Measurements from ENCODE around the gene TBCE. TPM values are rescaled to one million over a fixed set of nuclear protein-coding genes. Genes with fewer than 3 reads are reported as not detected.

TBCE gene
- polyA plus RNA-seq, 3 donors: 15.4 to 19.4 (median 17.6) TPM

- Mint-ChIP-seq H3K27me3 (ENCODE audit: low read depth in 3 of 3) (no peaks in the 10 kb centered on the region), H3K9me3 (no peaks in the 10 kb centered on the region), H3K4me3 (no peak overlapping the region), H3K4me1 (peaks cover 30% of the 10 kb centered on the region), H3K27ac (peak overlapping the region in 6 of 7 donors; percentile 17 to 63 (median 42)), H3K36me3 (peaks cover 34 to 44% of the 10 kb centered on the region in 2 donors)
- no peaks in the 10 kb centered on the region for H3K9me3 ChIP-seq (replicated peaks in 1 of 2; ENCODE audit: control insufficient read depth in 1 of 2, insufficient read depth in 1 of 2, low read length in 2 of 2)
- H3K36me3 ChIP-seq (replicated peaks in 1 of 2; ENCODE audit: control insufficient read depth in 1 of 2, insufficient read depth in 2 of 2, low read length in 2 of 2): peaks cover 16 to 48% of the 10 kb centered on the region in 2 donors
- TF ChIP-seq, protein P1, sequence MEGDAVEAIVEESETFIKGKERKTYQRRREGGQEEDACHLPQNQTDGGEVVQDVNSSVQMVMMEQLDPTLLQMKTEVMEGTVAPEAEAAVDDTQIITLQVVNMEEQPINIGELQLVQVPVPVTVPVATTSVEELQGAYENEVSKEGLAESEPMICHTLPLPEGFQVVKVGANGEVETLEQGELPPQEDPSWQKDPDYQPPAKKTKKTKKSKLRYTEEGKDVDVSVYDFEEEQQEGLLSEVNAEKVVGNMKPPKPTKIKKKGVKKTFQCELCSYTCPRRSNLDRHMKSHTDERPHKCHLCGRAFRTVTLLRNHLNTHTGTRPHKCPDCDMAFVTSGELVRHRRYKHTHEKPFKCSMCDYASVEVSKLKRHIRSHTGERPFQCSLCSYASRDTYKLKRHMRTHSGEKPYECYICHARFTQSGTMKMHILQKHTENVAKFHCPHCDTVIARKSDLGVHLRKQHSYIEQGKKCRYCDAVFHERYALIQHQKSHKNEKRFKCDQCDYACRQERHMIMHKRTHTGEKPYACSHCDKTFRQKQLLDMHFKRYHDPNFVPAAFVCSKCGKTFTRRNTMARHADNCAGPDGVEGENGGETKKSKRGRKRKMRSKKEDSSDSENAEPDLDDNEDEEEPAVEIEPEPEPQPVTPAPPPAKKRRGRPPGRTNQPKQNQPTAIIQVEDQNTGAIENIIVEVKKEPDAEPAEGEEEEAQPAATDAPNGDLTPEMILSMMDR (IDR thresholded peaks at IDR 0.05): no peak
- no peak for DNase-seq
- peak overlapping the region in 1 of 2 donors; percentile 53 for H3K27ac ChIP-seq (ENCODE audit: low read depth in 1 of 2, low read length in 2 of 2)
- 92% methylated on average over 5 of the region's 6 CpGs for WGBS (ENCODE audit: insufficient coverage)
- intact Hi-C loops (cut with micrococcal nuclease): loop anchor here (10.0 kb wide), 2 partner anchors 184 to 196 kb away; partner anchors contain the start of genes B3GALNT2 (in 1 of the 2) and TOMM20 (in 1 of the 2)
- H3K4me2 ChIP-seq (replicated peaks; ENCODE audit: extremely low read depth, low read length, poor library complexity, severe bottlenecking): no peak overlapping the region
- no peak overlapping the region for H2AFZ ChIP-seq (ENCODE audit: insufficient read depth, low read depth, low read length, poor library complexity, severe bottlenecking)
- no peak overlapping the region for H3K4me3 ChIP-seq (replicated peaks in 1 of 3; ENCODE audit: low read depth in 2 of 3, low read length in 3 of 3)
- H3K79me2 ChIP-seq (ENCODE audit: insufficient read depth, low read length): peaks cover 100% of the 10 kb centered on the region
- H3K27me3 ChIP-seq (ENCODE audit: control insufficient read depth in 2 of 2, insufficient read depth in 2 of 2, low read length in 2 of 2): no peaks in the 10 kb centered on the region
- peaks cover 4 to 14% of the 10 kb centered on the region in 2 donors for H3K4me1 ChIP-seq (ENCODE audit: control insufficient read depth in 1 of 2, insufficient read depth in 2 of 2, low read length in 2 of 2)
- peaks cover 100% of the 10 kb centered on the region for H4K20me1 ChIP-seq (ENCODE audit: insufficient read depth, low read length)
- H3K9ac ChIP-seq (ENCODE audit: insufficient read depth, low read length, poor library complexity, severe bottlenecking): no peak overlapping the region
Measured at GRCh38 chr1:235320521-235321179, 46.6 kb upstream of the TBCE start.

DNA sequence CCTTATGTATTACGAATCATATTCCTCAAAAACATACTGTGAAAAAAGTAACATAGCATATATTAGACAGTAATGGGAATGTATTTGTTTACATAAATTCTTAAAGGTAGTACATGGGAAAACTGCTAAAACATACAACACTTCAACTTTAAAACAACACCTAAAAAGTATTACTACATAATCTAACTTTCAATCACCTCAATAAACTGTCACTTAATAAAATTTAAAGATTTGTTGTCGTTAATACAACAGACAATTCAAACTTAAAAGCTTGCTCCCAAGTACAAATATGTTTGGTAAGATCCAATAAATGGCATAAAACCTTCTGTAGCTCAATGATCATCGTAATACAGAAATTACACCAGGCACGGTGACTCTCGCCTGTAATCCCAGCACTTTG lies 42.9 kb upstream of the TBCE start:
- WGBS (ENCODE audit: insufficient coverage): 100% methylated on average over 3 of the region's 5 CpGs
- H3K27me3 Mint-ChIP-seq (ENCODE audit: low read depth in 3 of 3): no peaks in the 10 kb centered on the region
- TF ChIP-seq, protein P1 (IDR thresholded peaks at IDR 0.05): no peak
- peak overlapping the region in 3 of 7 donors; percentile 46 to 71 (median 57) for H3K27ac Mint-ChIP-seq
- peaks cover 33% of the 10 kb centered on the region for H3K4me1 Mint-ChIP-seq
- intact Hi-C loops (cut with micrococcal nuclease): loop anchor here (10.0 kb wide), 2 partner anchors 181 to 199 kb away; partner anchors contain the start of genes B3GALNT2 (in 1 of the 2) and TOMM20 (in 1 of the 2)
- Histone ChIP-seq H3K9me3 (replicated peaks in 1 of 2; ENCODE audit: control insufficient read depth in 1 of 2, insufficient read depth in 1 of 2, low read length in 2 of 2) (no peaks in the 10 kb centered on the region), H3K79me2 (ENCODE audit: insufficient read depth, low read length) (peaks cover 90% of the 10 kb centered on the region), H4K20me1 (ENCODE audit: insufficient read depth, low read length) (peaks cover 78% of the 10 kb centered on the region), H3K4me3 (replicated peaks in 1 of 3; ENCODE audit: low read depth in 2 of 3, low read length in 3 of 3) (no peak overlapping the region), H3K27me3 (ENCODE audit: control insufficient read depth in 2 of 2, insufficient read depth in 2 of 2, low read length in 2 of 2) (no peaks in the 10 kb centered on the region), H3K4me1 (ENCODE audit: control insufficient read depth in 1 of 2, insufficient read depth in 2 of 2, low read length in 2 of 2) (peaks cover 12 to 25% of the 10 kb centered on the region in 2 donors), H3K27ac (ENCODE audit: low read depth in 1 of 2, low read length in 2 of 2) (peak overlapping the region in 1 of 2 donors; percentile 39), H3K9ac (ENCODE audit: insufficient read depth, low read length, poor library complexity, severe bottlenecking) (no peak overlapping the region), H3K4me2 (replicated peaks; ENCODE audit: extremely low read depth, low read length, poor library complexity, severe bottlenecking) (no peak overlapping the region), H3K36me3 (replicated peaks in 1 of 2; ENCODE audit: control insufficient read depth in 1 of 2, insufficient read depth in 2 of 2, low read length in 2 of 2) (peaks cover 10 to 35% of the 10 kb centered on the region in 2 donors), H2AFZ (ENCODE audit: insufficient read depth, low read depth, low read length, poor library complexity, severe bottlenecking) (no peak overlapping the region)
- DNase-seq: no peak
- peaks cover 27 to 31% of the 10 kb centered on the region in 2 donors for H3K36me3 Mint-ChIP-seq
- no peaks in the 10 kb centered on the region for H3K9me3 Mint-ChIP-seq
- no peak overlapping the region for H3K4me3 Mint-ChIP-seq

All from CD14-positive monocyte (primary cell).